Activated naive CD4-positive, alpha-beta T cell treated with anti-CD3 and anti-CD28 coated beads, Interleukin-2, amount 10 ng/mL, durations not matched to agents 7 days and 5 days (primary cell): ENCODE data around the gene LAIR2.
A peak's percentile ranks its signal among the peaks of the same experiment; 100 is the strongest.
"Not testable (repeated sequence)": the region's sequence is repeated elsewhere in the genome, so short reads cannot be mapped to it uniquely, and the experiment has no call there.

Experiments
- CTCF ChIA-PET: fragments of 350-600 bp; sonication (Branson Sonifier 250); formaldehyde crosslinking; loops from one replicate; lab custom pipeline; 2021; ENCODE audit warnings: antibody characterized with exemption; lab: Charles Lee
- DNase-seq: peaks from one replicate; pipeline ENCODE4 v3.0.0-alpha.2; 2020
- H3K27ac Mint-ChIP-seq: one replicate; pipeline ENCODE4 v1.8.0; 2021; ENCODE audit warnings: mild to moderate bottlenecking, moderate library complexity, mixed read lengths
- H3K27me3 Mint-ChIP-seq: one replicate; pipeline ENCODE4 v1.8.0; 2021; ENCODE audit warnings: mild to moderate bottlenecking, mixed read lengths
- H3K36me3 Mint-ChIP-seq: one replicate; pipeline ENCODE4 v1.8.0; 2021; ENCODE audit warnings: mixed read lengths
- H3K4me1 Mint-ChIP-seq: one replicate; pipeline ENCODE4 v1.8.0; 2021; ENCODE audit warnings: mixed read lengths
- H3K4me3 Mint-ChIP-seq: one replicate; pipeline ENCODE4 v1.8.0; 2021; ENCODE audit warnings: mild to moderate bottlenecking, moderate library complexity, mixed read lengths
- H3K9me3 Mint-ChIP-seq: one replicate; pipeline ENCODE4 v1.8.0; 2021; ENCODE audit warnings: mixed read lengths

Gene LAIR2

DNA sequence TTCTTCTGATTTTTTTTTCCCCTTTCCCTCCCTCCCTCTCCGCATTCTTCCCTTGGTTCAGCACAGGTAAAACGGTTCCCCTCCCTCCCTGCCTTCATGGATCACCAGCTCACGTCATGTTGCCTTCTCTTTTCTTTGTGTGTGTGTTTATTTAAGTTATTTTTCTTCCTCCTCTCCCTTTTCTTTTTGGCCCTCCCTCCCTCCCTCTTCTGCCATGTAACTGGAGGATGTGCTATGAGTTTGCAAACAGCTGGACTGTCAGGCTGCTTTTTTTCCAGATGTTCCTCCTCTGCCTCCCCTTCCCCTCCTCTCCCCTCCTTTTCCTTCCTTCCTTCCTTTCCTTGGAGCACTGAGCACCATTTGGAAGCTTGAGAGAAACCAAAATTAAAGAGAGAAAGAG, 41.0 kb upstream of the LAIR2 start:
- H3K9me3 Mint-ChIP-seq: no peaks in the 10 kb centered on the region
- peak overlapping the region; percentile 86 for H3K27ac Mint-ChIP-seq
- peaks cover 30% of the 10 kb centered on the region for H3K36me3 Mint-ChIP-seq
- peaks cover 37% of the 10 kb centered on the region for H3K4me1 Mint-ChIP-seq
- no peak overlapping the region for H3K4me3 Mint-ChIP-seq
- no peak for DNase-seq
- H3K27me3 Mint-ChIP-seq: peaks cover 23% of the 10 kb centered on the region
- CTCF ChIA-PET: no interaction called here

DNA sequence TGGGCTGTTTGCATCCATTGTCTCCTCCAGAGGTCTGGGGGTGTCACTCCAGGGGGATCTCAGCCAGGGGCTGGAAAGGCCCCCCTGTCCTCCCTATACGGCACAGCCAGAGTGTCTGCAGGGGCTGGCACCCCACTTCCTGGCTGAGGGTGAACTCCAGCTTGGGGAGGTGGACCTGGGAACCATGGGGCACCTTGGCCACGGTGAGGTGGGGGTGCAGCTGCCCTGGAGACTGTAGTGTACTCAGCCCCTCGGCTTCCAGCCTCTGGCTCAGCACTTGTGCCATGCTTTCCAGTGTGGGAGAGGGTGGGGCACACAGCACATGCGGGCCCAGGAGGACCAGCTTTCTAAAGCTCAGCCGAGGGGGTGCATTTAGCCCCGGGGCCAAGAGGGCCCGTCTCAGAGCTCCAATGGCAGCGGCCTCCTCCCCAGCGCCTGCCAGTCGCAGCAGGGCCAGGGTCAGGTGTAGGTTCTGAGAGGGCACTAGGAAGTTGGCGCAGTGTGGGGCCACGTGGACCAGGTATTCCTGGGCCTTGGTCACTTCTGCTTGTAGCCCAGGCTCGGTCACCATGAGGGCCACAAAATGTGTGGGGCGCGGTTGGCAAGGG, 40.5 kb upstream of the LAIR2 start:
- DNase-seq: no peak
- Mint-ChIP-seq H3K27ac (peak overlapping the region; percentile 86), H3K27me3 (peaks cover 24% of the 10 kb centered on the region), H3K9me3 (no peaks in the 10 kb centered on the region), H3K36me3 (peaks cover 30% of the 10 kb centered on the region), H3K4me3 (peak overlapping the region; percentile 66), H3K4me1 (peaks cover 37% of the 10 kb centered on the region)
- CTCF ChIA-PET: interaction anchor here (1.8 kb wide), 1 partner anchor 8 kb away, joined by 6 read pairs; no protein-coding TSS in a partner anchor

DNA sequence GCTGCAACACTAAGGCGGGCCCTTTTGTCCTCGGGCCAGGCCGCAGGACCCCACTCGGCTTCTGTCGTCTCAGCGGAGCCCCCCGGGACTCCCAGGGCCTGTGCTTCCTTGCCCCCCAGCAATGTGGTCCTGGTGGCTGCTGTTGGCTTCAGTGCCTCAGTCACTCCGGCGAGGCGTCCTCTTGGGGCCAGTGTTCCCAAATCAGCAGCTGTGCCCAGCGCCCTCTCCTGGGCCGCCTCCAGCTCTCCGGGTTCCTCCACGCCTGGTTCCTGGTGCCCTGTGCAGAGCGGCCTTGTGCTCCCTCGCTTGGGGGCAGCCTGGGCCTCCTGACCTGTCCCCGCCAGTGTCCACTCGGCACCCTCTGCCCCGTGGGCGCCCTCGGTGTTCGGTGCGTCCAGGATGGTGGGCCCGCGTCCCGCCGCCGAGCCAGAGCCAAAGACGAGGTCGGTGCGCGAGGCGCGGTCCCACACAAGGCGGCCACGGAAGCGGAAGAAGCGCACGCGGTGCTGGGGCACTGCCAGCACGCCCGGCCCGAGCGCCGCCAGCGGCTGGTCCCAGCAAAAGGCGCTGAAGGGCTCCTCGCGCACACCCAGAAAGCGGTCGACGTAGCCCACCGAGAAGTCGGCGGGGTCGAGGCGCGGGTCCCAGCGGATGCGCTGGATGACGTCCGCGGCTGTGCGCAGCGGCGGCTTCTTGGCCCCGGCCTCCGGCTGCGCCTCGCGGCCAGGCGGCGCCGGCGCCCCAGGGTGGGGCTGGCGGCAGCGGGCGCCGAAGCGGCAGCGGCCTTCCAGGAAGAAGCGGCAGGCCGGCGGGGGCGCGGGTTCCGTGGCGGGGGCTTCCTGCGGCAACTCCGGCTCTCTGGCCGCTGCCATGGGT, 39.7 kb upstream of the LAIR2 start:
- CTCF ChIA-PET: interaction anchor here (1.8 kb wide), 1 partner anchor 9 kb away, joined by 6 read pairs; no protein-coding TSS in a partner anchor
- no peaks in the 10 kb centered on the region for H3K9me3 Mint-ChIP-seq
- H3K27ac Mint-ChIP-seq: peak overlapping the region; percentile 96
- peaks cover 26% of the 10 kb centered on the region for H3K36me3 Mint-ChIP-seq
- H3K27me3 Mint-ChIP-seq: peaks cover 30% of the 10 kb centered on the region
- DNase-seq: peak; percentile 78
- H3K4me3 Mint-ChIP-seq: peak overlapping the region; percentile 76
- peaks cover 37% of the 10 kb centered on the region for H3K4me1 Mint-ChIP-seq

DNA sequence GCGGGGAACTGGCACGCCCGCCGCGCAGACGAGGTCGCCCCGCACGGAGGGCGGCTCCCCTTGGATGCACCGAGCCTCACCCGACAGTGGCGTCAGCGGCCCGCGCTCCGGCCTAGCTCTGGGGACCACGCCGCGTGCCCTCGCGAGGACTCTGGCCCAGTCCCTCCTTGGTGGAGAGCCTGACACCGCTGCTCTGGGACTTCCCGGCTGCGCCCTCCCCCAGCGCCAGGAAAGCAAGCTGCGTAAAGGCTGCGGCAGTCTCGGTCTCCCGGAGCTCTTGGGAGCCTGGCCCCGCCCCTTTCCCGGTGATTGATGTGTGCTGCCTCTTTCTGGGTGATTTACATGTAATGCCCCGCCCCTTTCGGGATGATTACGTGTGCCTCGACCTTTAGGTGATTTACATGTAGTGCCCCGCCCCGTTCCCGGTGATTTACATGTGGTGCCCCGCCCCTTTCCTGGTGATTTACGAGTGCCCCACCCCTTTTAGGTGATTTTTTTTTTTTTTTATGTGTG, 39.0 kb upstream of the LAIR2 start, which contains the start of gene LENG9:
TSS of gene LENG9 (minus strand) at position 248 of the 513 bp plus-strand sequence. CDS start 252 bp downstream, outside the sequence.
- Mint-ChIP-seq H3K27ac (peak within 1 kb of the TSS; percentile 96), H3K4me3 (peak within 1 kb of the TSS; percentile 76), H3K9me3 (no peaks in the 10 kb centered on the region), H3K4me1 (peaks cover 37% of the 10 kb centered on the region), H3K27me3 (peaks cover 35% of the 10 kb centered on the region), H3K36me3 (peaks cover 19% of the 10 kb centered on the region)
- CTCF ChIA-PET: interaction anchor here (0.6 to 1.8 kb wide), 2 partner anchors 9 to 538 kb away, joined by 3 to 6 read pairs; no protein-coding TSS in a partner anchor
- peak; percentile 98 for DNase-seq

DNA sequence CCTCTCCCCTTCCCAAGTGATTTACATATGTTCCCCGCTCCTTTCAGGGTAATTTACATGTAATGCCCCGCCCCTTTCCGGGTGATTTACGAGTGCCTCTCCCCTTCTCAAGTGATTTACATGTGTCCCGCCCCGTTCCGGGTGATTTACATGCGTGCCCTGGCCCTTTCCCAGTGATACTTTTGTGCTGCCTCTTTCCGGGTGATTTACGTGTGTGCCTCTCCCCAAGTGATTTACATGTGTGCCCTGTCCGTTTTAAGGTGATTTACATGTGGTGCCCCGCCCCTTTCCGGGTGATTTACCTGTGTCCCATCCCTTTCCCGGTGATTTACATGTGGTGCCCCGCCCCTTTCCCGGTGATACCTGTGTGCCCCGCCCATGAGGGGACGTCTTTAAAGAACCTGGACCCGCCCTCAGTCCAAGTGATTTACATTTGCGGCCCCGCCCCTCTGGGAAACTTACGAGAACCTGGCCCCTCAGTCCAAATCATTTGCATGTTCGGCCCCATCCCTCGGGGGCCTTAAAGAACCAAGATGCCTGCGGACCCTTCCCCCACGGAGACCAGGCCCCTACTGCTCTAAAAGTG, 38.5 kb upstream of the LAIR2 start:
- Mint-ChIP-seq H3K27me3 (peaks cover 40% of the 10 kb centered on the region), H3K9me3 (no peaks in the 10 kb centered on the region), H3K4me3 (peak overlapping the region; percentile 76), H3K36me3 (peaks cover 13% of the 10 kb centered on the region), H3K27ac (peak overlapping the region; percentile 96), H3K4me1 (peaks cover 34% of the 10 kb centered on the region)
- peak; percentile 94 for DNase-seq
- CTCF ChIA-PET: interaction anchor here (0.6 to 1.8 kb wide), 2 partner anchors 10 to 538 kb away, joined by 3 to 6 read pairs; no protein-coding TSS in a partner anchor

DNA sequence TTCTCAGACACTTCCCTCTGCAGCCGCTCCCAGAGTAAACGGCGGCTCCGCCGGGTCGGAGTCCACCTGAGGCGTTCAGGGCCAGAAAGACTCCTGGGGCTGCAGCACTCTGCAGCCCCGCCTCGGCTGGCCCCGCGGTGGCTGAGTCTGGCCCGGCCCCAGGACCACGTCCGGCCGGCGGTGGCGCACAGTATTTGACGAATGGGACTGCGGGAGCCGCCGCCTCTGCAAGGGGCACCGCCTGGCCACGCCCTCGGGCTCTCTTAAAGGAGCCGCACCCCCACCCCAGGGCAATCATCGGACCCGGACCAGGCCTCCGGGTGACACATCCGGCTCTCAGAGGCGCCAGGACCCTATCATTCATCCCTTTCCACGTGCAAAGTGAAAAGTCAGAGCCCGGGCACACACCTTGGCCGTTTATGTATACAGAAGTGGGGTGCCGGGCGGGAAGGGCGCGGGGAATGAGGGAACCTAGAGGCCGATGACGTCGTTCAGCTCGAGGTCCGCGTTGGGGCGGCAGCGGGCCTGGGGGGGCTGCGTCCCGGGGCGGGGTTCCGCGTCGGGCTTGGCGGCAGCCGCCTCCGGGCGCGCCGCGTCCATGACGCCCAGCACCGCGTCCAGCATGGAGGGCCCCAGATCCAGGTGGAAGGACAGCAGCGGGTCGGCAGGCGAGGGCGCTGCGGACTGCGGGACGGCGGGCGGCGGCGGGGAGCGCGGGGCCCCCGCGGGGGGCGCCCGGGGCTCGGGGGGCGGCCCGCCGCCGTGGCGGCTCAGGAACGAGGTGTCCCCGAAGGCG, 37.8 kb upstream of the LAIR2 start:
- peak overlapping the region; percentile 96 for H3K27ac Mint-ChIP-seq
- H3K36me3 Mint-ChIP-seq: peaks cover 9% of the 10 kb centered on the region
- CTCF ChIA-PET: no interaction called here

DNA sequence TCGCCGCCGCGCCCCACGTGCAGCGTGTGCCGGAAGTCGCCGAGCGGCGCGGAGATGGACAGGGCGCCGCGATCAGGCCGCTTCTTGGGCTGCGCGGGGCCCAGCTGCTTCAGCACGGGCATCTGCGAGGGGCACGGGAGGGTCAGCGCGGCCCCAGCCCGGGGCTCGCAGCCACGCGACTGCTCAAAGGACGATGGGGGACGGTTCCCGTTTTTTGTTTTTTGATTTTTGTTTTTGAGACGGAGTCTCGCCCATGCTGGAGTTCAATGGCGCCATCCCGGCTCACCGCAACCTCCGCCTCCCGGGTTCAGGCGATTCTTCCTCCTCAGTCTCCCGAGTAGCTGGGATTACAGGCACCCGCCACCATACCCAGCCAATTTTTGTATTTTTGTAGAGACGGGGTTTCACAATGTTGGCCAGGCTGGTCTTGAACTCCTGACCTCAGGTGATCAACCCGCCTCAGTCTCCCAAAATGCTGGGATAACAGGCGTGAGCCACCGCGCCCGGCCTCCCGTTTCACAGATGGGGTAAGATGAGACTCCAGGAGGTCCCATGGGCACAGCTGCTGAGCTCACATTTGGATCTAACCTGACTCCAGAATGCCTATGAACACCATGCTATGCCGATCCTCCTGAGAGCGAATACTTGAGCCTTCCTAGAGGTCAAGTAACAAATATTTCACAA, 37.1 kb upstream of the LAIR2 start:
- CTCF ChIA-PET: interaction anchor here (0.6 to 1.2 kb wide), 3 partner anchors 16 to 209 kb away, joined by 3 to 4 read pairs (median 3); no protein-coding TSS in a partner anchor
- Mint-ChIP-seq H3K27me3 (peaks cover 55% of the 10 kb centered on the region), H3K36me3 (peaks cover 7% of the 10 kb centered on the region), H3K4me1 (peaks cover 28% of the 10 kb centered on the region), H3K27ac (no peak overlapping the region), H3K9me3 (no peaks in the 10 kb centered on the region), H3K4me3 (peak overlapping the region; percentile 58)
- DNase-seq: no peak

More for the DNA sequence above, 37.8 kb upstream of the LAIR2 start:
- peak; percentile 87 for DNase-seq
- Mint-ChIP-seq H3K4me1 (peaks cover 30% of the 10 kb centered on the region), H3K27me3 (peaks cover 47% of the 10 kb centered on the region), H3K9me3 (no peaks in the 10 kb centered on the region), H3K4me3 (peak overlapping the region; percentile 76)

DNA sequence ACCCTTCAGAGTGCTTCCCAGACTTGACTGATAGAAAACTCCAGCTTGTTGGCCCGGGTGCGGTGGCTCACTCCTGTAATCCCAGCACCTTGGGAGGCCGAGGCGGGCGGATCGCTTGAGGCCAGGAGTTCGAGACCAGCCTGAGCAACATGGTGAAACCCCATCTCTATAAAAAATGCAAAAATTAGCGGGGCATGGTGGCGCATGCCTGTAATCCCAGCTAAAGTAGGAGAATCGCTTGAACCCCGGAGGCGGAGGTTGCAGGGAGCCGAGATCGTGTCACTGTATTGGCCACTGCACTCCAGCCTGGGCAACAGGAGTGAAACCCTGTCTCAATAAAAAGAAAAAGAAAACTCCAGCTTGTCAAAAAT, 36.5 kb upstream of the LAIR2 start:
- not testable (repeated sequence) for DNase-seq, H3K9me3 Mint-ChIP-seq, H3K27ac Mint-ChIP-seq, H3K36me3 Mint-ChIP-seq
- Mint-ChIP-seq H3K4me3 (peak overlapping the region; percentile 58), H3K4me1 (peaks cover 32% of the 10 kb centered on the region), H3K27me3 (peaks cover 60% of the 10 kb centered on the region)
- CTCF ChIA-PET: interaction anchor here (0.6 to 1.2 kb wide), 3 partner anchors 15 to 209 kb away, joined by 3 to 4 read pairs (median 3); no protein-coding TSS in a partner anchor

DNA sequence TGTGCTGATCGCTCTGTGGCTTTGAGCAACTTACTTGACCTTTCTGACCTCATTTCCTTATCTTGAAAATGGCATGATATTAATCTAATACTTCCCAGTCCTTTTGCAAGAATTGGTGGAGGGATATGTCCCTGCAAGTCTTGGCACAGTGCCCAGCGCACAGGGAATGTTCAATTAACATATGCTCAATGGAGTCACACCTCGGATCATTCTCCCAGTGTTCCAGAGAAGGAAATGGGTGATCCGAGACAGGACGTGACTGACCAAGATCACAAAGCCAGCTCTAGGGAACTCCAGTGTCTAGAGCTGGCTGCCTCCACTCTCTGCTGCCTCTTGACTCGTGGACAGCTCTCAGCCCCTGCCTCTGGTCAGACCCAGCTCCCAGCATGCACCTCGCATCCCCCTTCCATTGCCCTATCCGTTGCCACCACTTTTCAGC, 33.1 kb upstream of the LAIR2 start:
- no peak for DNase-seq
- H3K4me1 Mint-ChIP-seq: peaks cover 15% of the 10 kb centered on the region
- H3K27me3 Mint-ChIP-seq: peaks cover 77% of the 10 kb centered on the region
- CTCF ChIA-PET: no interaction called here
- H3K36me3 Mint-ChIP-seq: no peaks in the 10 kb centered on the region
- no peaks in the 10 kb centered on the region for H3K9me3 Mint-ChIP-seq
- no peak overlapping the region for H3K27ac Mint-ChIP-seq
- H3K4me3 Mint-ChIP-seq: no peak overlapping the region

DNA sequence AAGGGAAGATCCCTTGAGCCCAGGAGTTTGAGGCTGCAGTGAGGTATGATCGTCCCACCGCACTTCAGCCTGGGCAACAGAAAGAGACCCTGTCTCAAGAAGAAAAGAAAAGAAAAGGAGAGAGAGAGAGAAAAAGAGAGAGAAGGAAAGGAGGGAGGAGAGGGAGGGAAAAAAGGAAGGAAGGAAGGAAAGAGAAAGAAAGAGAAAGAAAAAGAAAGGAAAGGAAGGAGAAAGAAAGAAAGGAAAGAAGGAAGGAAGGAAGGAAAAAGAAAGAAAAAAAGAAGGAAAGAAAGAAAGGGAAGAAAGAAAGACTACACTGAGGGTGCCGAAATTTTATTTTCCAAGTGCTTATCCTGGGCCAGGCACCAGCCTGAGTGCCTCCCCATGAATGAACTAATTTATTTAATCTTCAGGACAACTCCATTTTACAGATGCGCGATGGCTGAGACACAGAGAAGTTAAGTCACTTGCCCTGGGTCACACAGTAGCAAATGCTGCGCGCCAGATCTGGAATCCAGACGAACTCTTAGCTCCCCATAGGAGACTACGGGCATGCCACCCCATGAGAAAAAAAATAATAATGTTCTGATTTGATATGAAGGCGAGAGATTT, 32.2 kb upstream of the LAIR2 start:
- no peaks in the 10 kb centered on the region for H3K9me3 Mint-ChIP-seq
- peaks cover 70% of the 10 kb centered on the region for H3K27me3 Mint-ChIP-seq
- no peak overlapping the region for H3K4me3 Mint-ChIP-seq
- no peak overlapping the region for H3K27ac Mint-ChIP-seq
- DNase-seq: no peak
- H3K36me3 Mint-ChIP-seq: no peaks in the 10 kb centered on the region
- CTCF ChIA-PET: no interaction called here
- H3K4me1 Mint-ChIP-seq: peaks cover 12% of the 10 kb centered on the region

DNA sequence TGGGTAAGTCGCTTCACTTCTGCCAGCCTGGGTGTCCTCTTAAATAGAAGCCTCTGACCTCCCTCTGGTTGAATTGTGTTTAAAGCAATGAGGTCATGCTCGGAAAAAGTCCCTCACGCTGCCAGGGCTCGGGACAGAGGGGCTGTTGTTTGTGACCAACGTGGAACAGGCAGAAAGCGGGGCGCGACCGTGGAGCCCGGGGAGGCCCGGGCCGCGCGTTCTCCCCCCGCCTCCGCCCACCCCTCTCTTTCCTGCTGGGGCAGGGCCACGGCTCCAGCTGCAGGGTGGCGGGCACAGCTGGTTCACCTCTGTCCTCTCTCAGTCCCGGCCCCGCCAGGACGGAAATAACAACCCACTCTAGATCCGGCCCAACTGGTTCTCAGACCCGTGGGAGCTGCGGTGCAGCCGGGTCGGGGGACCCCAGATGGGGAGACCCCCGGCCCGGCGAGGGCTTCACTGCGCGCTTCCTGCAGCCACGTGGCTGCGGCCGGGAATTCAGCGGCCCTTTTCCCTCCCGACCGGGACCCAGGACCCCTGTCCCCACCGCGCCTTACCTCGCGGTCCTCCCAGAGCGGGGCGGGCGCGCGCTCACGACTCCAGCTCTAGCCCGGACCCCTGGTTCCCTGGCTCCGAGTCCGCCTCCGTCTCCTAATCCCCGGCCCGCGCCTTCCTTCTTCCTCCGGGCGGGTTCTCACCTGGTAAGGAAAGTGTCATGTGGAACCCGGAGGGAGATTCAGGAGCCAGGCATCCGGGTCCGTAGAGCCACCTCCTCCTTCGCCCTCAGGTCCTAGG, 31.4 kb upstream of the LAIR2 start:
- H3K36me3 Mint-ChIP-seq: no peaks in the 10 kb centered on the region
- H3K4me3 Mint-ChIP-seq: no peak overlapping the region
- H3K9me3 Mint-ChIP-seq: no peaks in the 10 kb centered on the region
- no peak for DNase-seq
- CTCF ChIA-PET: no interaction called here
- H3K4me1 Mint-ChIP-seq: peaks cover 8% of the 10 kb centered on the region
- no peak overlapping the region for H3K27ac Mint-ChIP-seq
- peaks cover 64% of the 10 kb centered on the region for H3K27me3 Mint-ChIP-seq
